AG10803 (cell line): ENCODE data around the gene HTR1E.

Experiments used
- DNase-seq: peaks from one replicate; pipeline ENCODE4 v3.0.0; 2010; ENCODE audit warnings: low read depth
- H3K4me3 ChIP-seq: 2 replicates; pipeline ENCODE4 v1.5.1; 2011; ENCODE audit warnings: mild to moderate bottlenecking, low read length, control low read depth
- CTCF ChIP-seq: conservative IDR thresholded peaks from 2 replicates; pipeline ENCODE4 v1.5.1; 2011; ENCODE audit warnings: mild to moderate bottlenecking, low read length, control low read depth, inconsistent platforms

HTR1E gene

DNA sequence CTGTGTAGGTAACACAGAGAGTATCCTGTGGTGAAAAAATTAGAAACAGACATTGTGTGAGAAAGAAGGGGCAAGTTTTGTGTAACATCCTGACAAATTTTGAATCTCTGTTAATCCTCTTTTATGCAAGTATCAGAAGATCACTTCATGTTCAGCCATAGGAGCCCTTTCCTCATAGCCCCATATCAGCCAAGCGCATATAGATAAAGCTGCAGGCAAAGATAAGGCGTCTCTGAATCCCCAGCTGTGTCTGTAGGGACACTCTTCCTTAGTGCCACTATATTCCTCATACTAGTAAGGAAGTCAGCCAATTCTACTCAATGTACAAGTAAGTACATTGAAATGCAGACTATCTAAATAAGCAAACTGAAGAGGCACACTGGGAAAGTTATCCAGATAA, 22.3 kb downstream of the HTR1E start:
- H3K4me3 ChIP-seq, result no peak overlapping the region
- no peak for DNase-seq
- no peak for TF ChIP-seq CTCF

DNA sequence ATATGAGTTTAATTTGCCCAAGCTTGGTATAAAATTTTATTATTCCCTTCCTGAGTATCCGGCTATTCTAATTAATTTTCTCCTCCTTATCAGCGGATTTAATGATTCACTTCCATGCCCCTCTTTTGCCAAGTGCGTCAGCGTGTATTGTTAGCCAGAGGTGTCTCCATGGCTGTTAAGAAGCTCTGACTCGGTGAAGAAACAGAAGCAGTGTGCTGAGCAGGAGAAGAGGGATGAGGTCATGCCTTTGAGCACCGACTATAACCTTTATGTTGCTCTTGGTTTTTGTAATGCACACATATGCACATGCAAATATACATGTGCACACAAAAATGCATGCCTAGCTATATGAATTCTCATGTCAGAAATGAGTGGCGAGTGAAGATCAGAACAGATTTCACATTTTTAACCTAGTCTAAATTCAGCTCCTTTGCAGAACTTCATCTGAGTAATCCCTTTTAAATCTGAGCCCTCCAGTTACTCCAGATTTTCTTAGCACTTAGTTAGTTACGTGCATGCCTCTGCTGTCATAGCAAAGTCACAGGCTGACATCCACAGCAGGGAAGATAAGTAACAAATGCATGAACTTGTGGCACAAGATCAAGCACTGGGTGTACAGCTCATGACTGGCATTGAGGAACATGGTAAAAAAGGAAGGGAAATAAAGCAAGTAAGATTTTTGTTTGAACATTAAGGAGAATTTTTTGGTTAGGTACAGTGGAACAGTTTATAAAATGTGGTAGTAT, 24.3 kb downstream of the HTR1E start:
- no peak for DNase-seq
- TF ChIP-seq CTCF, result no peak
- no peak overlapping the region for H3K4me3 ChIP-seq

GRCh38 chr6:86963352-86963751, 26.0 kb downstream of the HTR1E start:
- no peak for TF ChIP-seq CTCF
- DNase-seq, result no peak
- H3K4me3 ChIP-seq, result no peak overlapping the region

GRCh38 chr6:86964029-86964579, 26.8 kb downstream of the HTR1E start:
- no peak for TF ChIP-seq CTCF
- H3K4me3 ChIP-seq, result no peak overlapping the region
- DNase-seq, result no peak

GRCh38 chr6:86966271-86966670, 28.9 kb downstream of the HTR1E start:
- no peak for TF ChIP-seq CTCF
- no peak for DNase-seq
- H3K4me3 ChIP-seq, result no peak overlapping the region

GRCh38 chr6:86969573-86969972, 32.2 kb downstream of the HTR1E start:
- DNase-seq, result no peak
- no peak for TF ChIP-seq CTCF
- no peak overlapping the region for H3K4me3 ChIP-seq

DNA sequence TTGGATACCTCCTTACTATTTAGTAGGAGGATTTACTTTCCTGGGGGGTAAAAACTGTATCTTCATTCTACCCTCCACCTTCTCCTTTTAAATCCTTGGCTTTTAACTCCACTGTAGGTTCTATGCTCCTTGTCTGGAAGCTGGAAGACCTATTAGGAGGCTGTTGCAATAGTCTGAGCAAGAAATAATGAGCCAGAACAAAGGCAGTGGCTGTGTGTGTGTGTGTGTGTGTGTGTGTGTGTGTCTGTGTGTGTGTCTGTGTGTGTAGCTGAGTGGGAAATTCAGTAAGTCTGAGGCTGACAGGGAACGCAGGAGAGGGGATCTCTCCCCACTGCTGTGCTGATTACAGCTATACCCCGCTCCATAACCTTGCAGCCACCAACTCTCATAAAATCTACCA, 35.8 kb downstream of the HTR1E start:
- DNase-seq, result no peak
- H3K4me3 ChIP-seq, result no peak overlapping the region
- no peak for TF ChIP-seq CTCF
